22Rv1 (cell line): ENCODE results near the gene CCDC30.

ENCODE experiments used
- CTCF ChIP-seq: fragments of 450-650 bp; IDR thresholded peaks from 2 replicates; pipeline ENCODE4 v1.5.1; 2017; ENCODE audit warnings: mild to moderate bottlenecking
- ZFX ChIP-seq: fragments of 450-650 bp; IDR thresholded peaks from 2 replicates; pipeline ENCODE4 v1.6.1; 2017; ENCODE audit warnings: antibody characterized with exemption, borderline replicate concordance

GRCh38 chr1:42691157-42691498 lies 228.0 kb downstream of the CCDC30 start:
- TF ChIP-seq ZFX = no peak
- TF ChIP-seq CTCF = no peak
